T-helper 2 cell treated with Interferon-gamma antibody and Interleukin-4, amounts not matched to agents 100 ng/mL and 5 ng/mL, for 36 hours (primary cell): ENCODE measurements around the gene CCL15. TPM values are rescaled to one million over a fixed set of nuclear protein-coding genes. Genes with fewer than 3 reads are reported as not detected.
"Not testable (repeated sequence)": the region's sequence is repeated elsewhere in the genome, so short reads cannot be mapped to it uniquely, and the experiment has no call there.

Experiments used
- intact Hi-C: fragments of 100-400 bp; cut with micrococcal nuclease; formaldehyde crosslinking; loops from one replicate; pipeline ENCODE4 v1.15.1; 2023
- total RNA-seq: library from RNA; stranded (reverse); gene quantifications from 2 replicates; pipeline ENCODE4 v1.2.3, GENCODE V29; 2022

CCL15 gene
- total RNA-seq, 1 donor from 2014 or later: not detected

DNA sequence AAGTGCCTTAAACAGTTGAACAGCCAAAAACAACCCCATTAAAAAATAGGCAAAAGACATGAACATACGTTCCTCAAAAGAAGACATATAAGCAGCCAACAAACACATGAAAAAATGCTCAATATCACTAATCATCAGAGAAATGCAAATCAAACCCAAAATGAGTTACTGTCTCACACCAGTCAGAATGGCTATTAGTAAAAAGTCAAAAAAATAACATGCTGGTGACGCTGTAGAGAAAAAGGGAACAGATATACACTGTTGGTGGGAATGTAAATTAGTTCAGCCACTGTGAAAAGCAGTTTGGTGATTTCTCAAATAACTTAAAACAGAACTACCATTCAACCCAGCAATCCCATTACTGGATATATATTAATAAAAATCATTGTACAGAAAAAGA, 6.0 kb downstream of the CCL15 start:
- intact Hi-C loops: not testable (repeated sequence)

DNA sequence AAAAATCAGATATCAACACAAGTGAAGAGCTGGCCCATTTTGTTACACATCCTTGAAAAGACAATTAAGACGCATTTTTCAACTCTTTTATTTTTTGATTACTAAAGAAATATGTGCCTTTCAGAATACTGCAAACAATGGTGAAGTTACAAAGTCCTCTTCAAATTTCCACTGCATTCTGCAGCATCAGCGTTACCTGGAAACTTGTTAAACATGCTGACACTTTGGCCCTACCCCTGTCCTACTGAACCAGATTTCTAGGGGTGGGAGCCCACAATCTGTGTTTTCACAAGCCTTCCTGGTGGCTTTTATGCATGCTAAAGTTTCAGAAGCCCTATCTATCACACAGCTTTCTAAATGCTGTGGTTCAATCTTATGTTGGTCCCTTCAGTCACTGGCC, 10.3 kb downstream of the CCL15 start:
- intact Hi-C loops: no loop called here

DNA sequence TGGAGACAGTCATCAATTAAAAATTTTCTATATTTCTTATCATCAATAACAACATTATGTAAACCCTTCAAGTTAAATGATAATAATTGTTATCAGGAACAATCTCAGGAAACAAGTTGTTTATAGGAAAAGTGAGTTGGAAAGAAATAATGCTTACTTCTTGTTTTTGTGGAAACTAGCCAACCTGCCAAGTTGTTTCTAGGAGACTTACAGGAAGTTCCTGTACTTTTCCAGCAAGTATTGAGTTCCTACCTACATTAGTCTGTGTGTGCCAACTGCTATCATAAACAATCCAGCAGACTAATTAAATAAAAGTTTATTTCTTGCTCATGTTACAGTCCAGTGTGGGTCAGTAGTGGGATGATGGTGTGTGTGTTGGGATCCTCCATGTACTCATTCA, 13.2 kb downstream of the CCL15 start:
- intact Hi-C loops: no loop called here

DNA sequence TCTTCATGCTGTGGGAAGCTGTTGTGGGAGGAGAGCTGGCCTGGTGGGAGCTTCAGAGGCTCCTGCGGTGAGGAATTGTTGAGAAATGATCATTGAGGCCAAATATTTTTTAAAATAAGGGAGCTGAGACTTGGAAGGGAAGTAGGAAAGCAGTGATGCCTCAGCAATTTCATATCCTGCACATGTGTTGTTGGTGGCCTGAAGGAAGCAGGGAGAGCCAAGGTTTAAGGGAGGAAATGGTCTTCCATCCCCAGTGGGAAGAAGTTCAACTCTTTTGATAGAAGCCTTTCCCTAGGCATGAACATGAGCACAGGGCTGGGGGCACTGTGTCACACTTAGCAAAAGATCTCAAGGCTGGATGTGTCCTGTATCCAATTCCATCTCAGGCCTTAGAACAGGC, 14.7 kb downstream of the CCL15 start, which contains the start of gene CCL14:
Gene CCL14 (minus strand): TSS at position 87 of the 400 bp plus-strand sequence. CDS start 80 bp downstream, at position 7.
- intact Hi-C loops: no loop called here

DNA sequence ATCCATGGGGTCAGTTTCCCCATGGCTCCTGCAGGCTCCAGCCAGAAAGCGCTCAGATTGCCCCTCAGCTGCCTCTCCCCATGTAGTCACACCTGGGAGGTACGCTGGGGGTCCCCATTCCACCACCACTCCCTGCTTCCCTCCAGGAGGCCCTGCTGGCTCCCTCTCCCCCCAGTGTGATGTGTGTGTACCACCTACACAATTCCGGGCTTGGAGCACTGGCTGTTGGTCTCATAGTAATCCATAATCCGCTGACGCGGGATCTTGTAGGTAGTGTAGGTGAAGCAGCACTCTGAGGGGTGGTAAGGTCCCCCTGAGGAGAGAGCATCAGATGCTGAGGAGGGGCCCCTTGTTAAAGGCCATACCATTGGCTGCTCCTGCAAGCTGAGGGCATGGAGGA, 17.2 kb downstream of the CCL15 start:
- intact Hi-C loops: no loop called here

DNA sequence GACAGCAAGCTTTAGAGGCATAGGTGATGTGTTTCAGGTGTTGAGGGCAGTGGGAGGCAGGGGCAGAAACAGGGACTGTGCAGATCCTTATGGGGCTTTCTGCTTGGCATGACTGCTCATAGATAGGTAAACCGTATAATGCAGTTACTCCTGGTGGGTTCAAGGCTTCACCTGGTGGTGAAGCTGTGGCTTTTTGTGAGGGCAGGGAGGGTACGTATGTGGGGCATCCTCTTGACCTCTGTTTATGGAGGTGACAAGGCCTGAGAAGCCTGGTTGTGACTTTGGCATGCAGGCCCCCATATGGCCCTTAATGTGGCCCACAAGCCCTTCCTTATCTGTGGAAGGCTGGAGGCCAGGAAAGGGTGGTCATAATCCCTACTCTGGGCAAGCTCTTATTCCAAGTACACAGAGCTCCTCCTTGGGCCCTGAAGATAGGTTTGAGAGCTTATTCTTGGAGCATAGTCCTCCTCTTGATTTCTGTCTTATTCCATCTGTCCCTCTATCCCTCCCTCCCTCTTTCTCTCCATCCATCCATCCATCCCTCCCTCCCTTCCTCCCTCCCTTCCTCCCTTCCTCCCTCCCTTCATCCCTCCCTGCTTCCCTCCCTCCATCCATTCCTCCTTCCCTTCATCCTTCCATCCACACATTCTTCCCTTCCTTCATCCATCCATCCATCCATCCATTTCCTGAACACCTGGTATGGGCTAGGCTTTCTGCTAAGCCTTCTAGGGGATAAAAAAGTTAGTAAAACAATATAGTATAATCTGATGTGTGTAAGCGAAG, 18.8 kb downstream of the CCL15 start:
- intact Hi-C loops: no loop called here

DNA sequence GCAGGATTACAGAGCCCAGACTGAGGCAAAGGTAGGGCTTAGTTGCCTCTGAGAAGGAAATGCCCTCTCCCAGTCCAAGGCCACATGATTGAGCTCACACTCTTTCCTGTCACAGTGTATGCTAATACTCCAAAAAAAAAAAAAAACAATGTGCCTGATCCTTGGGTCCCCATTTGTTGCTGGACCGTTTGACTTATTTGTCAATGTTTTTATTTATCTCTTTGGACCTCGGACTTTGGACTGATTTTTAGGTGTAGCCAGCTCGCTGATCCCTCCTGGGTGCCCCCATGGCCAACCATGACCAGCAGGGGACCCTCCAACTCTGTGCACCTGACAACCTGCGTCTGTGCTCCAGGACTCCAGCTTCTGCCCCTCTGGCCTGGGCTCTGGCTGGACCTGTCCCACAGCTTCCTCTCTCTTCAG, 19.4 kb downstream of the CCL15 start:
- intact Hi-C loops: no loop called here

DNA sequence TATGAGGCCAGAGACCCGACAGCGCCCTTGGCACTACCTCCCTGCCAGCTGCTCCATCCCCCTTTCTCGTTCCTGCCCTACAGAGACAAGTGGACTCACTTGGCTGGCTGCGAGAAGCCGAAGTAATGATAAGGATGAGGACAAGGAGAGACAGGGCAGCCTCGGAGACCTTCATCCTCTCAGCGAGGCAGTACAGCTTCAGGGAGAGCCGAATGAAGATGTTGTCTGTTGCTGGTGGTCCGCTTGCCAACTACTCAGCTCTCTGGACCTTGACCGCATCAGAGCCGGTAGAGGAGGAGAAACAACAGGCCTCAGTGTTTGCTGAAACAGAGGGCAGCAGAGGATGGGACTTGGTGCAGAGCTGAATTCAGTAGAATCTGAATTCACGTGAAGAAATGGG, 20.1 kb downstream of the CCL15 start, which contains the start of gene CCL16:
Gene CCL16 (minus strand): TSS at position 252 of the 400 bp plus-strand sequence. CDS start 77 bp downstream, at position 175.
- intact Hi-C loops: no loop called here

DNA sequence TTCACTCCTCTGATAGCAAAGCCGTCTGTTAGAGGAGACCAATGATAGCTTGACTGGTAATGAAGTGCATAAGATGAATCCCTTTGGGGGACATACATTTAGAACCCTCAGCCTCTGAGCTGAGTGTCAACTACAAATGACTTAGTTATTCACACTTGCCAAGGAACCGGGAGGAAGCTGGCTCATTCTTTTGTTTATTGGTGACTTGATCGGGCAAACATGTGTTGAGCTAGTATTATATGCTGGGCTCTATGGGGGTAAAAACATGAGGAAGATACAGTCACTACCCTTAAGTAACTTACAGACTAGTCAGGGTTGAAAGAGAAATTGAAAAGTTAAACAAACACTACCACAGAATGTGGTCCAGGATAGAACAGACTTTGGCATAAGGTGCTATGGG, 23.0 kb downstream of the CCL15 start:
- intact Hi-C loops: no loop called here

DNA sequence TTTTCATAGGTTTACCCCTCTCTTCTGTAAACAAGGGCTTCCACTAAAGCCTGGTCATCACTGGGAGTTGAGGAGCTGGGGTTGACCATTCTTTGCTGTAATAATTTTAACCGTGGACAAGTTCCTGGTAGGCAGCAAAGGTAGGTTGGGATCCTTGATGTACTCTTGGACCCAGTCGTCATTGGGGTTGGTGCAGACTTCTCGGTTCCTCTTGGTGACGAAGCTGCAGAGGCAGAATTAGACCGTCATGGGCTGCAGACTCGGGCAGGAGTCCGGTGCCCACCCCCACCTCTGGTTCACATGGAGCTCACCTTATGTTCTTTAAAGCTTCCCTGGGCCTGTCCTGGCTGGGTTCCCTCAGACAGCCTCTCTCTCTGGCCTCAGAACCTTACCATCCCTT, 23.8 kb downstream of the CCL15 start:
- intact Hi-C loops: no loop called here

DNA sequence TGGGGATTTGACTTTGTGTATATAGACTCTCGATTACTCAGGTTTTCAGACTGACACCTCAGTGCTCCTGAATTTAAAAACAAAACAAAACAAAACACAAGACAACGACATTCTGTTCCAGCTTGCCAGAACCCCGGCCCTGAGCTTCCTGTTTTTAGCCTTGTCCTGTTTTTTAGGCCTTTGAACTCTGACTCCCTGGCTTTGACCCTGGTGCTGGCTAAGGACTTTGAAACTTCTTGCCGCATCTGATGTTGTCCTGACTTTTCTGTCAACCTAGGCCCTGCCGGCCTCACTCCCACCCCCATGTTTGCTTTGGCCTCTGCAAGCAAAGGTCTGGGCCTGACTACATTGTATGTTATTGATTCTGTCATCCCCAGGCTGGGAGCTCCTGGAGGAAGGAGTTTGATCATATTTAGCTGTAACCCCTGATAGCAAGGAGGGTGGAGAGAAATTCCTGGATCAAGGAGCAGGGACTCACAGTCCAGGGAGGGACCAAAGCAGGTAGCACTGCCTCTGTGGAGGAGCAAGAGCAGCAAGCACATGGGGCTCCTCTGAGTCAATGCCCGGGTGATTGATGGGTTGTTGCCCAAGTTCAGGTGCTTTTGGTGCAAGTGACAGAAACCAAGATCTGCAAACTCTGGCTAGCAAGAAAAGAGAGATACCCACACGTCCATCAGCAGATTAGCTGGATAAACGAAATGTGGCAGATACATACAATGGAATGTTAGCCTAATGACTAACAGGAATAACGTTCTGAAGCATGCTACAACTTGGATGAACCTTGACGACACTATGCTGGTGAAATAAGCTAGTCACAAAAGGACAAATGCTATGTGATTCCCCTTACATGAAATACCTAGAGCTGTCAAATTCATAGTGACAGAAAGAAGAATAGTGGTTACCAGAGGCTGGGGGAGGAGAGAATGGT, 27.8 kb downstream of the CCL15 start:
- intact Hi-C loops: no loop called here

DNA sequence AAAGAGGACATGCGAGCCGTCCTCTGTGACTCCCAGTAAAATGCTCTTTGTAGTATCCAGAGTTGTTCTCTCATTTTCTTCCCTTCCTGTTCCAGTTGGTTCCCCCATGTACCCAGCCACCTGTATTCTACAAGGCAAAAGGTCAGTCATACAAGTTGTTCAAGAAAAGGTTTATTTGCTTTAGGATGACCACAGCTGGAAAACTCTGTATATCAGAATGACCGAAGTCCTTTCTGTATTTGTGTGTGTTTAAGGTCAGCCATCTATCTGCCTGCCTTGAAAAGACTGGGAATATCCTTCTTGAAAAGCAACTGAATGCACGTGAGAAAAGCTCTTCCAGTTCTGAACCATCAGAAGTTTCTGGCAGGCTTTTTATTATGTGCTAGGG, 28.4 kb downstream of the CCL15 start:
- intact Hi-C loops: no loop called here

DNA sequence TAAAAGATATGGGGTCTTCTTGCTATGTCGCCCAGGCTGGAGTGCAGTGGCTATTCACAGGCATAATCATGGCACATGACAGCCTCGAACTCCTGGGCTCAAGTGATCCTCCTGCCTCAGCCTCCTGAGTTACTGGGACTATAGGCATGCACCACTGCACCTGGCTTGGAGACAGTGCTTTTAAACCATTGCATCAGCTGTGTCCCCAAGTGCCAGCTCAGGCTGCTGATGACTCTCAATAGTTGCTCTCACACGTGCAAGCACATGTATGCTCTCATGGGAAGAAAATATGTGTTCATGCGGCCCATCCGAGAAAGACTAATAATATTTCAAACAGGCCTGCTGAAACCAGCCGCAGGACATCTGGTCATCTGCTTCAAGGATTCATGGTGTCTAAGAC, 28.8 kb downstream of the CCL15 start:
- intact Hi-C loops: no loop called here

DNA sequence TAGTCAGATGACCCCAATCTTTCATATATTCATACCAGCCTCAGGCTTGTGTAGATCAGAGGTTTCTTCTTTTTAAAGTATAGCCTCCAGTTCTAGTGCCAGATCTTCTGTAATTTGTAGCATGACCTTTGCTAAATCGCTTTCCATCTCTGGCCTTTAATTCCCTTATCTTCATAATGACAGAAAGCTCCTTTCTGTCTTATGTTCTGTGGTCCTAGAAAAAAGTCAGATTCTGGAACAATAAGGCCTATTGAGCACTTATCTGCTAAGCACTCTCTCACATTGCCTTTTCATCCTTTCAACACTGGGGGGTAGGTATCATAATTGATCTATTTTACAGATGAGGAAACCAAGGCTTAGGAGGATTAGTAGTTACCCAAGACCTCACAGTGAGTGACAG, 29.3 kb downstream of the CCL15 start:
- intact Hi-C loops: no loop called here

DNA sequence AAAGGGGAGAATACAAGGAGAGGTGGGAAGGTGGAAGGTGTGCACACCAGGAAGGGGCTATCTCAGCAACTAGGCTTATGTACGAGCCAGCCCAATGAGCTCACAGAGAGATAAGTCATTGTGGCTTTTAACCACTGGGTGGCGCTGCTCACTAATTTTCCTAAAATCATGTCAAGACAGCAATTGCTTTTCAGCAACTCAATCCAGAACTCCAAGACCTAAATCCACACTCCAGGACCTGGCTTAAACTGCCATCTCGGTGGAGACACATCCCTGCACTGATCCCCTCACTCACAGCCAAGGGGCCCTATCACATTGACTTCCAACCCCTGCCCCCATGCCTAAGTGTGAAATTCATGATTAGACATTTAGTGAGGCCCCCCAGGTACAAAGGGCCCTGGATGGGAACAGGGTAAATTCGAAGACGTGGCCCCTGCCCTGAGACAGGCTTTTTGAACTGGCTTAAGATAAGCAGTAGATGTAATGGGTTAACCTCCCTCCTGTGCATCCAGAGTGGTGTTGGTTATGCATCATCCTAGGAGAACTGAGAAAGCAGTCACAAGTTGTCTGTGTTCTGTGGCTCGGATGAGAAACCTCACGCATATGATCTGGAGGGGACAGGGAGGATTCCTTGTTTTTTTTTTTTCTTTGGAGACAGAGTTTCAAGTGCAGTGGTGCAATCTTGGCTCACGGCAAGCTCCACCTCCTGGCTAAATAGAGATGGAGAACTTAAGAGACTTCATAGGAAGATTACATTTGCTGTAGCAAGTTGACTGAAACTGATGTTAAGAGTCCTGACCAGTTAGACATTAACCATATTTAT, 31.6 kb downstream of the CCL15 start:
- intact Hi-C loops: loop anchor here (1.0 to 2.0 kb wide), 2 partner anchors 103 to 179 kb away; no protein-coding TSS in a partner anchor

DNA sequence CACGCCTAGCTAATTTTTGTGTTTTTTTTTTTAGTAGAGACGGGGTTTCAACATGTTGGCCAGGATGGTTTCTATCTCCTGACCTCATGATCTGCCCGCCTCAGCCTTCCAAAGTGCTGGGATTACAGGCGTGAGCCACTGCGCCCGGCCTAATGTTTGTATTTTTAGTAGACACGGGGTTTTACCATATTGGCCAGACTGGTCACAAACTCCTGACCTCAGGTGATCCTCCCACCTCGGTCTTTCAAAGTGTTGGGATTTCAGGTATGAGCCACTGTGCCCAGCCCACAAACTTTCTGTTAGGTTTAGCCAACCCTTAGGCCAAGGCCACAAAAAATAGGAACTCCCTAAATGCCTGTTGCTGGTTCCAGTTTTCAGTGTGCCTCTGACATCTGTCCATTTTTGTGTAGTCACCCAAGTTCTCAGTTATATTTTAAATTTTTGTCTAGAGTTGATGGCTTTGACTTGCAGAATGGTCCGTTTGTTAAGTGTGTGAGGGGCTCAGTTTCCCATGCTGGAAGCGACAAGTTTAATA, 32.8 kb downstream of the CCL15 start:
- intact Hi-C loops: loop anchor here (1.0 to 2.0 kb wide), 2 partner anchors 104 to 180 kb away; no protein-coding TSS in a partner anchor

DNA sequence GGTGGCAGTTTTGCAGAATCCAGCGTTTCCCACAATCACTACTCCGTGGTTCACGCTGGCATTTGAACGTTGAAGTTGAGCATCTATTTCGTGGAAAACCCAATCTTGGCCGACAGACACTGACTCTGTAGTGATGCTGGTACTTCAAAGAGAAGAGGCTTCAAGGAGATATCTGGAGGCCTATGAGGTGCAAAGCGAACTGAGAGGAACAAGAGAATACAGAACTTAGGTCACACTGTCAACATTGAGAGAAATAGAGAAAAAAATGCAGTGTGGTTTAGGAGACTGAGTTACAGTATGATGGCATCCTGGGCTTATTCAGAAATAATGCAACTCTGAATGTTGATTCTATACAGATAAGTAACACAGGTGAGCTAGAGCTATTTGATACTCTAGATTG, 36.1 kb downstream of the CCL15 start:
- intact Hi-C loops: no loop called here

DNA sequence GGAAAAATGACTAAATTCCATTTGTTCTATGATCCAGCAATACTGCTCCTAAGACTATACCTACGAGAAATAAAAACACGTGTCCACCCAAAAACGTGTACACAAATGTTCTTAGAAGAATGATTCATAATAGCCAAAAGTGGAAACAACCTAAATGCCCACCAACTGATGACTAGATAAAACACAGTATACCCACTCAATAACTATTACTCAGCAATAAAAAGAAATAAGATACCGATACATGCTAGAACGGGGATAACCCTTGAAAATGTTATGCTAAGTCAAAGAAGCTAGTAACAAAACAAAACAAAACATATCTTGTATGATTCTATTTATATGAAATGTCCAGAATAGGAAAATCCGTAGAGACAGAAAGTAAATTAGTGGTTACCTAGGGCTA, 37.7 kb downstream of the CCL15 start:
- intact Hi-C loops: no loop called here

DNA sequence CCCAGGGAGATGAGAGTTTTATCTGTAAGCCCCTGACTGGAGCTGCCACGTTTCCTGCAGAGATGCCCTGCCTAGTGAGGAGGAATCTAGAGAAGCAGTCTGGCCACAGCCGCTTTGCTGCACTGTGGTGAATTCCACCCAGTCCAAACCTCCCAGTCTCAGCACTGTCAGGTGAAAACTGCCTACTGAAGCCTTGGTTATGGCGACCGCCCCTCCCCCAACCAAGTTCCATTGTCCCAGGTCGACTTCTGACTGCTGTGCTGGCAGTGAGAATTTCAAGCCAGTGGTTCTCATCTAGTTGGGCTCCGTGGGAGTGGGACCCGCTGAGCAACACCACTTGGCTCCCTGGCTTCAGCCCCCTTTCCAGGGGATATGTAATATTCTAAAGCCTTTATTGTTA, 47.6 kb downstream of the CCL15 start:
- intact Hi-C loops: no loop called here

DNA sequence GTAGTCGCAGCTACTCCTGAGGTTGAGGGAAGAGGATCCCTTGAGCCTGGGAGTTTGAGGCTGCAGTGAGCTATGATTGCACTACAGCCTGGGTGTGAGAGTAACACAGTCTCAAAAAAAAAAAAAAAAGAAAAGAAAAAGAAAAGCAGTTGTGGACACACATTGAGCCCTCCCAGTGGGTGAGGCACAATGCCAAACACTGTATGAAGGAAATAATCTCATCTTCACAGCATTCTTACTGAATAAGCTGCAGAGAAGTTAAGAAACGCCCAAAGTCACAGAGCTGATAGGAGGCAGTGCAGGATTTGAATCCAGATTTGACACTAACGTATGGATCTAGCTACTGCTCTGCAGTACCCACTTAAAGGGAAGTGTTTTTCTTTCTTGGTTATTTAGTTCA, 52.0 kb downstream of the CCL15 start:
- intact Hi-C loops: no loop called here

DNA sequence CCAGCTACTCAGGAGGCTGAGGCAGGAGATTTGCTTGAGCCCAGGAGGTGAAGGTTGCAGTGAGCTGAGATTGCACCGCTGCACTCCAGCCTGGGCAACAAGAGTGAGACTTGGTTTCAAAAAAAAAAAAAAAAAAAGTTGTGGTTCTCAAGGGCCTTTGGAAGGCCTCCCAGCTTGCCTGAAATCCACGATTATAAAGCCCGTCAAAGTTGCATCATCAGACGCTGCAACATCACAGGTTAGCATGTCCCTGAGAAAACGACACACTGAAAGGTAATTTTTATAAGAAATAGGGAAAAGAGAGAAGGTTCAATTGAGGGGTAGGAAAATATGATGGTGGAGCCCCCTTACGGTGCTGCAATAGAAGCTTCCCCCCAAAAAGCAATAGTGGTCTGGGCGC, 53.3 kb downstream of the CCL15 start:
- intact Hi-C loops: no loop called here
